ENCODE data around the gene EPB41L2.
"Not testable (repeated sequence)": the region's sequence is repeated elsewhere in the genome, so short reads cannot be mapped to it uniquely, and the experiment has no call there.

EPB41L2 gene

DNA sequence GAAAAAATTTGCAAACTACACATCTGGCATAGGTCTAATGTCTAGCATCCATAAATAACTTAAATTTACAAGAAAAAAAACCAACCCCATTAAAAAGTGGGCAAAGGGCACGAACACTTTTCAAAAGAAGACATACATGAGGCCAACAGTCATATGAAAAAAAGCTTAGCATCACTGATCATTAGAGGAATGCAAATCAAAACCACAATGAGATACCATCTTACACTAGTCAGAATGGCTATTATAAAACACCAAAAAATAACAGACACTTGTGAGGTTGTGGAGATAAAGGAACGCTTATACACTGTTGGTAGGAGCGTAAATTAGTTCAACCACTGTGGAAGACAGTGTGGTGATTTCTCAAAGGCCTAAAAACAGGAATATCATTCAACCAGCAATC lies 33.7 kb upstream of the EPB41L2 start:
- in situ Hi-C loops (cut with HindIII; ENCODE audit: low sequenced_read_pairs), result no loop called here
- H3K4me3 ChIP-seq (ENCODE audit: low read depth, low read length), result no peak overlapping the region
- DNase-seq (ENCODE audit: low read depth, low spot score), result no peak
- TF ChIP-seq, protein P1, sequence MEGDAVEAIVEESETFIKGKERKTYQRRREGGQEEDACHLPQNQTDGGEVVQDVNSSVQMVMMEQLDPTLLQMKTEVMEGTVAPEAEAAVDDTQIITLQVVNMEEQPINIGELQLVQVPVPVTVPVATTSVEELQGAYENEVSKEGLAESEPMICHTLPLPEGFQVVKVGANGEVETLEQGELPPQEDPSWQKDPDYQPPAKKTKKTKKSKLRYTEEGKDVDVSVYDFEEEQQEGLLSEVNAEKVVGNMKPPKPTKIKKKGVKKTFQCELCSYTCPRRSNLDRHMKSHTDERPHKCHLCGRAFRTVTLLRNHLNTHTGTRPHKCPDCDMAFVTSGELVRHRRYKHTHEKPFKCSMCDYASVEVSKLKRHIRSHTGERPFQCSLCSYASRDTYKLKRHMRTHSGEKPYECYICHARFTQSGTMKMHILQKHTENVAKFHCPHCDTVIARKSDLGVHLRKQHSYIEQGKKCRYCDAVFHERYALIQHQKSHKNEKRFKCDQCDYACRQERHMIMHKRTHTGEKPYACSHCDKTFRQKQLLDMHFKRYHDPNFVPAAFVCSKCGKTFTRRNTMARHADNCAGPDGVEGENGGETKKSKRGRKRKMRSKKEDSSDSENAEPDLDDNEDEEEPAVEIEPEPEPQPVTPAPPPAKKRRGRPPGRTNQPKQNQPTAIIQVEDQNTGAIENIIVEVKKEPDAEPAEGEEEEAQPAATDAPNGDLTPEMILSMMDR (IDR thresholded peaks at IDR 0.05; ENCODE audit: low read depth, low read length), result no peak

GRCh38 chr6:131093334-131093733 lies 30.3 kb upstream of the EPB41L2 start:
- in situ Hi-C loops (cut with HindIII; ENCODE audit: low sequenced_read_pairs), result no loop called here

DNA sequence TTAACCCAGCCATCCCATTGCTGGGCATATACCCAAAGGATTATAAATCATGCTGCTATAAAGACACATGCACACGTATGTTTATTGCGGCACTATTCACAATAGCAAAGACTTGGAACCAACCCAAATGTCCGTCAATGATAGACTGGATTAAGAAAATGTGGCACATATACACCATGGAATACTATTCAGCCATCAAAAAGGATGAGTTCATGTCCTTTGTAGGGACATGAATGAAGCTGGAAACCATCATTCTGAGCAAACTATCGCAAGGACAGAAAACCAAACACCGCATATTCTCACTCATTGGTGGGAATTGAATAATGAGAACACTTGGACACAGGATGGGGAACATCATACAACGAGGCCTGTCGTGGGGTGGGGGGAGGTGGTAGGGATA lies 28.9 kb upstream of the EPB41L2 start:
- in situ Hi-C loops (cut with HindIII; ENCODE audit: low sequenced_read_pairs), result not testable (repeated sequence)

More at GRCh38 chr6:131093334-131093733, 30.3 kb upstream of the EPB41L2 start:
- no peak for DNase-seq (ENCODE audit: low read depth, low spot score)
- no peak overlapping the region for H3K4me3 ChIP-seq (ENCODE audit: low read depth, low read length)
- TF ChIP-seq, protein P1 (IDR thresholded peaks at IDR 0.05; ENCODE audit: low read depth, low read length), result no peak

DNA sequence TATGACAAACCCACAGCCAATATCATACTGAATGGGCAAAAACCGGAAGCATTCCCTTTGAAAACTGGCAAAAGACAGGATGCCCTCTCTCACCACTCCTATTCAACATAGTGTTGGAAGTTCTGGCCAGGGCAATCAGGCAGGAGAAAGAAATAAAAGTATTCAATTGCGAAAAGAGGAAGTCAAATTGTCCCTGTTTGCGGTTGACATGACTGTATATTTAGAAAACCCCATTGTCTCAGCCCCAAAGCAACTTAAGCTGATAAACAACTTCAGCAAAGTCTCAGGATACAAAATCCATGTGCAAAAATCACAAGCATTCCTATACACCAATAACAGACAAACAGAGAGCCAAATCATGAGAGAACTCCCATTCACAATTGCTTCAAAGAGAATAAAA lies 27.3 kb upstream of the EPB41L2 start:
- in situ Hi-C loops (cut with HindIII; ENCODE audit: low sequenced_read_pairs); DNase-seq (ENCODE audit: low read depth, low spot score); H3K4me3 ChIP-seq (ENCODE audit: low read depth, low read length): not testable (repeated sequence)

More for the DNA sequence above, 28.9 kb upstream of the EPB41L2 start:
- H3K4me3 ChIP-seq (ENCODE audit: low read depth, low read length); DNase-seq (ENCODE audit: low read depth, low spot score): not testable (repeated sequence)

DNA sequence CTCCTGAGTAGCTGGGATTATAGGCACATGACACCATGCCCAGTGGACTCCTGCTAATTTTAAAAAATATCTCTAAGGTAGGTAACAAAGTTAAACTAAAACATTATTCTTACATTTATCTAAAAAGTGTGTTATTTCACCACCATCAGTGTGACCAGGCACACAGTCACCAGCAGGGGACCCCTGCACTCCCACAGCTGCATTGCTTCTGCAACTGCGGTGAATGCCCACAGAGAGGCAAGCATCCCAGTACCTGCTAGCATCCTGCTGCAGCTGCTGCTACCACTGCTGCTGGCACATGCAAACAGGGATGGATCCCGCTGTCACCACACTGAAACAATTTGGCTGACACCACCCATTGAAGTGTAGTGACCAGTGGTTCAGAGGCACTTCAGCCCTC lies 21.9 kb upstream of the EPB41L2 start:
- in situ Hi-C loops (cut with HindIII; ENCODE audit: low sequenced_read_pairs), result no loop called here
- no peak for DNase-seq (ENCODE audit: low read depth, low spot score)
- TF ChIP-seq, protein P1 (IDR thresholded peaks at IDR 0.05; ENCODE audit: low read depth, low read length), result peak; percentile 17
- H3K4me3 ChIP-seq (ENCODE audit: low read depth, low read length), result no peak overlapping the region

GRCh38 chr6:131083687-131084086 lies 20.6 kb upstream of the EPB41L2 start:
- TF ChIP-seq, protein P1 (IDR thresholded peaks at IDR 0.05; ENCODE audit: low read depth, low read length), result no peak
- no peak overlapping the region for H3K4me3 ChIP-seq (ENCODE audit: low read depth, low read length)
- in situ Hi-C loops (cut with HindIII; ENCODE audit: low sequenced_read_pairs), result no loop called here
- no peak for DNase-seq (ENCODE audit: low read depth, low spot score)

DNA sequence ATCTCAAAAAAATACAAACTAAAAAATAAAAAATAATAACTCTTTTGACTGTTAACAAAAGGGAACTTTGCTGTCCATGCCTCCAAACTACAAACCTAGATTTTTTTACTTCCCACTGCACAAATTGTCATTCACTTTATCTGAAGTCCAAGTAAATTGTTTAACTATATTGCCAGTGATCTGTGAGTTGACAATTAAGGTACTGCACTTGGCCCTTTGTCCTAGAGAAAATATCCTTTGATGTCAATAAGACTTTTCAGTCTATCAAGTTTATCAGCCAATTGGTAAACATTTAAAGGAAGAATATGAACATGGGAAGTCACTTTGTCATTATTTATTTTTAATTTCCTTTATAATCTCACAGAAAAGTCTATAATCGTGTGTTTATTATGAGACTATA lies 19.3 kb upstream of the EPB41L2 start:
- in situ Hi-C loops (cut with HindIII; ENCODE audit: low sequenced_read_pairs), result no loop called here
- TF ChIP-seq, protein P1 (IDR thresholded peaks at IDR 0.05; ENCODE audit: low read depth, low read length), result no peak
- H3K4me3 ChIP-seq (ENCODE audit: low read depth, low read length), result no peak overlapping the region
- no peak for DNase-seq (ENCODE audit: low read depth, low spot score)

GRCh38 chr6:131080084-131080483 lies 17.0 kb upstream of the EPB41L2 start:
- H3K4me3 ChIP-seq (ENCODE audit: low read depth, low read length), result no peak overlapping the region
- in situ Hi-C loops (cut with HindIII; ENCODE audit: low sequenced_read_pairs), result no loop called here
- TF ChIP-seq, protein P1 (IDR thresholded peaks at IDR 0.05; ENCODE audit: low read depth, low read length), result no peak
- no peak for DNase-seq (ENCODE audit: low read depth, low spot score)
